ENCODE results near the gene DLGAP4. TPM values are rescaled to one million over a fixed set of nuclear protein-coding genes. Genes with fewer than 3 reads are reported as not detected.

DLGAP4 gene
- total RNA-seq, 1 donor from 2014 or later: 77.3 TPM

- peak in 1 of 2 donors; percentile 52 for DNase-seq (ENCODE audit: extremely low spot score in 2 of 2)
- H3K4me3 ChIP-seq: no peak overlapping the region
- TF ChIP-seq POLR2AphosphoS5 (IDR thresholded peaks at IDR 0.05; ENCODE audit: insufficient read depth in 1 of 2, low read depth in 1 of 2): no peak
- no peak for TF ChIP-seq POLR2A (IDR thresholded peaks at IDR 0.05)
- no peak for TF ChIP-seq CTCF (IDR thresholded peaks at IDR 0.05)
- H3K9me3 ChIP-seq: no peaks in the 10 kb centered on the region
- H3K36me3 ChIP-seq: no peaks in the 10 kb centered on the region
- intact Hi-C loops (cut with DNase I): no loop called here
- H3K4me1 ChIP-seq: no peaks in the 10 kb centered on the region
- no peak overlapping the region for H3K27ac ChIP-seq
- no peaks in the 10 kb centered on the region for H3K27me3 ChIP-seq
Observed at GRCh38 chr20:36285746-36286447, 20.2 kb upstream of the DLGAP4 start.

- no peak for DNase-seq (ENCODE audit: extremely low spot score in 2 of 2)
- TF ChIP-seq POLR2AphosphoS5 (IDR thresholded peaks at IDR 0.05; ENCODE audit: insufficient read depth in 1 of 2, low read depth in 1 of 2): no peak
- intact Hi-C loops (cut with DNase I): no loop called here
- Histone ChIP-seq H3K27me3 (no peaks in the 10 kb centered on the region), H3K36me3 (no peaks in the 10 kb centered on the region), H3K27ac (no peak overlapping the region), H3K9me3 (no peaks in the 10 kb centered on the region), H3K4me3 (no peak overlapping the region), H3K4me1 (no peaks in the 10 kb centered on the region)
Observed at GRCh38 chr20:36297656-36298055, 8.5 kb upstream of the DLGAP4 start.

- no peaks in the 10 kb centered on the region for H3K4me1 ChIP-seq
- TF ChIP-seq POLR2AphosphoS5 (IDR thresholded peaks at IDR 0.05; ENCODE audit: insufficient read depth in 1 of 2, low read depth in 1 of 2): no peak
- TF ChIP-seq CTCF (IDR thresholded peaks at IDR 0.05): no peak
- TF ChIP-seq POLR2A (IDR thresholded peaks at IDR 0.05): no peak
- intact Hi-C loops (cut with DNase I): no loop called here
- H3K4me3 ChIP-seq: no peak overlapping the region
- H3K27me3 ChIP-seq: no peaks in the 10 kb centered on the region
- H3K9me3 ChIP-seq: no peaks in the 10 kb centered on the region
- no peak overlapping the region for H3K27ac ChIP-seq
- H3K36me3 ChIP-seq: no peaks in the 10 kb centered on the region
- DNase-seq (ENCODE audit: extremely low spot score in 2 of 2): no peak
Observed at GRCh38 chr20:36298061-36298460, 8.1 kb upstream of the DLGAP4 start.

GRCh38 chr20:36298795-36299339, 7.3 kb upstream of the DLGAP4 start:
- peak in 1 of 2 donors; percentile 64 for DNase-seq (ENCODE audit: extremely low spot score in 2 of 2)
- intact Hi-C loops (cut with DNase I): no loop called here
- no peaks in the 10 kb centered on the region for H3K27me3 ChIP-seq

GRCh38 chr20:36299459-36299858, 6.7 kb upstream of the DLGAP4 start:
- DNase-seq (ENCODE audit: extremely low spot score in 2 of 2): no peak
- H3K27me3 ChIP-seq: no peaks in the 10 kb centered on the region
- TF ChIP-seq CTCF (IDR thresholded peaks at IDR 0.05) (no peak), POLR2AphosphoS5 (IDR thresholded peaks at IDR 0.05; ENCODE audit: insufficient read depth in 1 of 2, low read depth in 1 of 2) (no peak), POLR2A (IDR thresholded peaks at IDR 0.05) (no peak)

More at GRCh38 chr20:36298795-36299339, 7.3 kb upstream of the DLGAP4 start:
- Histone ChIP-seq H3K4me1 (no peaks in the 10 kb centered on the region), H3K36me3 (no peaks in the 10 kb centered on the region), H3K4me3 (no peak overlapping the region), H3K27ac (no peak overlapping the region), H3K9me3 (no peaks in the 10 kb centered on the region)
- TF ChIP-seq CTCF (IDR thresholded peaks at IDR 0.05): no peak
- TF ChIP-seq POLR2A (IDR thresholded peaks at IDR 0.05): no peak
- TF ChIP-seq POLR2AphosphoS5 (IDR thresholded peaks at IDR 0.05; ENCODE audit: insufficient read depth in 1 of 2, low read depth in 1 of 2): no peak

More at GRCh38 chr20:36299459-36299858, 6.7 kb upstream of the DLGAP4 start:
- no peaks in the 10 kb centered on the region for H3K9me3 ChIP-seq
- H3K27ac ChIP-seq: no peak overlapping the region
- no peak overlapping the region for H3K4me3 ChIP-seq
- intact Hi-C loops (cut with DNase I): no loop called here
- H3K36me3 ChIP-seq: no peaks in the 10 kb centered on the region
- no peaks in the 10 kb centered on the region for H3K4me1 ChIP-seq
